ENCODE data around the gene ZMIZ2.
"Not testable (repeated sequence)": the region's sequence is repeated elsewhere in the genome, so short reads cannot be mapped to it uniquely, and the experiment has no call there.

Gene ZMIZ2

GRCh38 chr7:44759246-44759645, 10.6 kb downstream of the ZMIZ2 start:
- DNase-seq = no peak

DNA sequence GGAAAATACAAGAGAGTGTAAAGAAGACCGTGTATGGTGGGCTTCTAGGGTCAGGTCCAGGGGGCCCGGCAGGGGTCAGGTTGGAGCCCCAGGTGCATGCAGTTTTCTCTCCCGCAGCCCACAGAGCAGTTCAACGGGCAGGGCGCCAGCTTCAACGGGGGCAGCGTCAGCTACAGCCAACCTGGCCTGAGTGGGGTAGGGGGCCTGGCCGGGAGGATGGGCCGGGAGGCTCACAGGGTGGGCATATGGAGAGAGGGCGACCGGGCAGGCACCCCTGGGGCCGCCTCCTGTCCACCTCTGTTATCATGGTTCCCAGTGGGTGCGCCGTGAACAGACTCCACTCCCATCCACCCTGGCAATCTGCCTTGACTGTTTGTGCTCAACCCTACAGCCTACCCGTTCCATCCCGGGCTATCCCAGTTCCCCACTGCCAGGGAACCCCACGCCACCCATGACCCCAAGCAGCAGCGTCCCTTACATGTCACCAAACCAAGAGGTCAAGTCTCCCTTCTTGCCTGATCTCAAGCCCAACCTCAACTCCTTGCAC, 11.5 kb downstream of the ZMIZ2 start:
- no peak for DNase-seq

DNA sequence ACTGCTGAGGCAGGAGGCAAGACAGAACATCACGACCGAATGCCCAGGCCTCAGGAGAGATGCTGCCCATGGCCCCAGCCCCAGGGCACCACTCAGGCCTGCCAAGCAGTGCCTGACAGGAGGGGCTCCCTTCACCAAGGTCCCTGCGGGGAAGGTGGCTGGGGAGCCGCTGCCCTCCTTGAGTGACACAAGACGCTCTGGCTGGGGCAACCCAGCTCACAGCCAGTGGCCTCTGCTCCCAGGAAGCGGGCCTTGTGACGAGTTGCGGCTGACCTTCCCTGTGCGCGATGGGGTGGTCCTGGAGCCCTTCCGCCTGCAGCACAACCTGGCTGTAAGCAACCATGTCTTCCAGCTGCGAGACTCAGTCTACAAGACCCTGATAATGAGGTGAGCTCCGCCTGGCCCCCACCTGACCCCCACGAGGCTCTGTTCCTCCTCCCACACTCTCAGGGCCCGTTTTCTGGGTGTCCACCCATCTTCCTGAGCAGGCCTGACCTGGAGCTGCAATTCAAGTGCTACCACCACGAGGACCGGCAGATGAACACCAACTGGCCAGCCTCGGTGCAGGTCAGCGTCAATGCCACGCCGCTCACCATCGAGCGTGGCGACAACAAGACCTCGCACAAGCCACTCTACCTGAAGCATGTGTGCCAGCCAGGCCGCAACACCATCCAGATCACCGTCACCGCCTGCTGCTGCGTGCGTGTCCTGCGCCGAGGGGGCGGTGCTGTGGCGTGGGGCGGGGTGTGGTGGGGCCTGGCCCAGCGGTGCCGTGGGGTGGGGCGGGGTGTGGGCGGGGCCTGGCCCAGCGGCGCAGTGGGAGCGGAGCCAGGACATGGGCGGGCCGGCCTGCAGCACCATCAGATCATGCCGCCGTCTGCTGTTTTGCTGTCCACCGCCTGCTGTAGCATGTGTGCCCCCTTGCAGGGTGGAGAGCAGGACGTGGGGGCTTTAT, 12.8 kb downstream of the ZMIZ2 start:
- no peak for DNase-seq

DNA sequence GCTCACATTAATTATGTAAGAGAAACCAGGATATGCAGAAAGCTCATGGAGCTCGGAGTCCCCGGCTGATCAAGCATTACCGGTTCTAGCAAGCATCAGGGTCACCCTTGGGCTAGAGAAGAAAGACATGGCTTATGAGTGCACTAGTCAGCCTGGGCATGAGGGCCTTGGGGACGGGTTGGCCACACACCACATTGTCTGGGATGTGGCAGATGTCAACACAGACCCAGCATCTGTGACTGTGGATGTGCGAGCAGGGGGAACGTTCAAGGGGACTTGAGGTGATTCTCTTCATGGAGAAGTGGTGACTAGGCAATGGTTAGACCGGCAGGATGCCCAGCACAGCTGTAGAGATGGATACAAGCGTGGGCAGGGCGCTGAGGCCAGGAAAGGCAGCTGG, 13.7 kb downstream of the ZMIZ2 start:
- DNase-seq = no peak

- DNase-seq = no peak
Observed at GRCh38 chr7:44762726-44763522, 14.3 kb downstream of the ZMIZ2 start.

- no peak for DNase-seq
Observed at GRCh38 chr7:44764081-44764480, 15.4 kb downstream of the ZMIZ2 start.

- no peak for DNase-seq
Observed at GRCh38 chr7:44764665-44765578, 16.3 kb downstream of the ZMIZ2 start.

- DNase-seq = no peak
Observed at GRCh38 chr7:44765579-44766415, 17.1 kb downstream of the ZMIZ2 start.

GRCh38 chr7:44766416-44766801, 17.8 kb downstream of the ZMIZ2 start:
- no peak for DNase-seq

DNA sequence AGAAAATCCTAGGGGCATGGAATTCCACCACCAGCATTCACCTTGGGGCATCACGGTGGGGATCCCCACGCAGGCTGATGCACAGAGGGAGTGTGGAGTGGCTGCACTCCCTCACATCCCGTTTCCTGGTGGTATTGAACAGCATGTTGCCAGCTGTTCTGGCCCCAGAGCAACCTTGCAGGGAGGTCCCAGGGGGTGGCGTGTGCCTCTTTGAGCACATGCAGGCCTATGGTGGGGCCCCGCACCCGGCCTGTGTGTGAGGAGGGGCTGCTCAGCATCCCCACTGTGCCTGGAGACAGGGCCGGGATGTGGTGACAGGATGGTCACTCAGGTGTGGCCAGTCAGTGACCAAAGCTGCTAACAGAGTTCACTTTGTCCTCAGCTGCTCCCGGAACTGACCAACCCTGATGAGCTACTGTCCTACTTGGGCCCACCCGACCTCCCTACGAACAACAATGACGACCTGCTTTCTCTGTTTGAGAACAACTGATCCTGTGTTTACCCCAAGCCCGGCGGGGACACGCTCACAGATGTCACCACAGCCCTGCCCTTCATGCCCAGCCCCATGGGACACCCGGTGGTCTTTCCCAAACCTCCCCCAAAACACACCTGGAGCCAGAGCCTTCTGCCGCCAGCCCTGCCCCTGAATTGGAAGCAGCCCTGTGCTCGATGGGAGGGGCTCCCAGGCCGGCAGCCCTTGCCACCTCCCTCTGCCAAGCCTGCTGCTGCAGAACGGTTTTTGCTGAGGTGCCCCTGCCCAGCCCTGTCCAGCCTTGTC, 18.7 kb downstream of the ZMIZ2 start:
- no peak for DNase-seq

DNA sequence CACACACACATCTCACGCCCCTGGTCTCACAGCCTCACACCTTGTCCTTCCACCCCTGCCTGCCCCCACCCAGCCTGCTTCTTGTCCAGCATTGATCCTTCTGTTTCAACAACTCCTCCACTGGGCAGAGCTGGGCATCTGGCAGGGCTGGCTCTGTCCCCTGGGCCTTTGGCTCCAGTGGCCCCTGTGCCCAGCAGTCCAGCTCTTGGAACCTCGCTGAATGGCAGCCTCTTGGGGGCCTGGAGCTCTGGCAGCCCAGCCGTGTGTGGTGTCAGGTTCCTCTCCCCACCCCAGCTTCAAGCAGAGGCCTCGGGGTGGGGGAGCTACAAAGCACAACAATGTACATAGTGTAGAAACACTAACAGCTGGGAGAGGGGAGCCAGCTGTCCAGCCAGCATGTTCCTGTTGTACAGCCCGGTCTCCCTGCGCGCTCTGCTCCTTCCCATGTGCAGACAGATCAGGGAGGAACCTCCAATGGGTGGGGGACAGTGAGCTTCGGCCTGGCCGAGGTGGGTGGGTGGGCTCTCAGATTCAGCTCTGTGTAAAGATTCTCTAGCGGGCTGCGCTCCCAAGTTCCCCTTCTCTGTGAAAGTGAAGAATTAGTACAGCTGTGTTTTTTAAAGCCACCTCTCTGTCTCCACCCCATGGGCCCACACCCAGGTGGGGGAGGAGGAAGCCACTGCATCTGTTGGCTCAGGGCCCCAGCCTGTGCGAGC, 19.4 kb downstream of the ZMIZ2 start:
- peak; percentile 29 to 42 for DNase-seq

- no peak for DNase-seq
Observed at GRCh38 chr7:44768628-44769371, 20.2 kb downstream of the ZMIZ2 start.

DNA sequence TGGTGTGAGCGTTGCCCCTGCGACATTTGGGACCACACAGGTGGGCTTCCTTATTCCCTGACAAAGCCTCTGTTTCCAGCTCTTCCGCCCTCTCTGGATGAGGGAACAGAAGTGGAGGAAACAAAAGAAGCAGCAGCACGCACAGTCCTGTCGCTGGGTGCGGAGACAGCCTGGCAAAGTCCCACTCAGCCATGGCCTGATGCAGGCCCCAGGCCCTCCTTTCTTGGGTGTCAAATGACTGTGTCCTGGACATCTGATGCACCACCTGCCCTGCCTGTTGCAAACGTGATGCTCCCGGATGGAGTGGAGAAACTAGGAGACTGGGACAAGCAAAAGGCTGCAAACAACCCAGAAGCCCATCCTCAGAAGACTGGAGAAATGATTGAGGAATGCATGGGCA, 20.7 kb downstream of the ZMIZ2 start:
- DNase-seq = no peak

DNA sequence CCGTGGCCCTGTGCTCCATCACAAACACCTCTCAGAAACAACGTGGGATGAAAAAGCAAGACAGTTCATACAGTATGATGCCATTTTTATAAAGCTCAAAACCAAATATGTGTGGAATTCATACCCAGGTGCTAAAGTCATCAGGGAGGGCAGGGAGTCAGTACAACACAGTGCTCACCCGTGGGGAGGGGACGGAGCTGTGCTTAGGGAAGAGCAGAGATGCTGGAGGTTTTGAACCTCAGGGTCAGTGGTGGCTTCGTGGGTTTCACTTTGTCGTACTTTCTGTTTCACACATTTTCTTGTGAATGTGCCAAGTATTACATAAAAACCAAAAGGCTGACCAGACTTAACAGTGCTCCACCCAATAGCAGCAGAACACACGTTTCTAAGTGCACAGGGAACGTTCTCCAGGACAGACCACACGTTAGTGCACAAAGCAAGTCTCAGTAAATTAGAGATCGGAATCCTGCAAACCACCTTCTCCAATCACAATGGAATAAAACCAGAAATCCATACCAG, 21.2 kb downstream of the ZMIZ2 start:
- DNase-seq = peak; percentile 17 to 56

- no peak for DNase-seq
Observed at GRCh38 chr7:44771358-44771757, 22.7 kb downstream of the ZMIZ2 start.

DNA sequence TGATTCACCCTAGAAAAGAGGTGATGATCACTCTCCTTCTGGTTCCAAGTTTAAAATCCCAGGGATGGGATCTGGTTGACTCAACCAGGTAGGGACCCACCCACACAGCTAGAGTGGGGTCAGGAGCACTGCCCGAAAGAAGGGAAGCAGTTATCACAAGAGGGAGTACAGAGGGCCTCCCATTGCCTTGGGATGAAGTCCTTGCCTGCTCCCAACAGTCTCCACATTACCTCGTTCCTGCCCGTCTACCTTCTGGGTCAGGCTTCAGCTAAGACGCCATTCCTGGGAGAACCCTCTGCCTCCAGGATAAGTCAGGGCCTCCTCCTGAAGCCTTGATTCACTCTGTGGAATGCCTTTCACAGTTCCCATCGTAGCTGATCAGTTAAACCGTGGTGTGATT, 23.8 kb downstream of the ZMIZ2 start:
- no peak for DNase-seq

- DNase-seq = no peak
Observed at GRCh38 chr7:44772867-44773266, 24.2 kb downstream of the ZMIZ2 start.

DNA sequence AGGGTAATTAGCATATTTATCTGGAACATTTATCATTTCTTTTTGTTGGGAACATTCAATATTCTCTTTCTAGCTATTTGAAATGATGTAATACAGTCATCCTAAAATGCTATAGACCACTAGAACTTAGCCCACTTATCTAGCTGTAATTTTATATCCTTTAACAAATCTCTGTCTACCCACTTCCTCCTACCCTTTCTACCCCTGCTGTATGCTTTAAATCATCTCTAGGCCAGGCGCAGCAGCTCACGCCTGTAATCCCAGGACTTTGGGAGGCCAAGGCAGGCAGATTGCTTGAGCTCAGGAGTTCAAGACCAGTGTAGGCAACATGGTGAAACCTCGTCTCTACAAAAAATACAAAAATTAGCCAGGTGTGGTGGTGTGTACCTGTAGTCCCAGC, 25.8 kb downstream of the ZMIZ2 start:
- DNase-seq = not testable (repeated sequence)
